Small intestine (tissue), 7 donors: ENCODE results near the gene PF4V1. TPM values are rescaled to one million over a fixed set of nuclear protein-coding genes. Genes with fewer than 3 reads are reported as not detected.

Experiments used
- DNase-seq, 2 donors: peaks; one replicate each; pipeline versions ENCODE4 v3.0.0 to v3.0.0-alpha.2; 2013
- FAIRE-seq: peaks from 2 replicates; lab custom pipeline; 2012; peaks lifted over from hg19 to GRCh38; lab: Jason Lieb, UNC
- H3K27ac ChIP-seq, 3 donors: one replicate each; pipeline ENCODE4 v1.5.1; 2013; ENCODE audit warnings: low read length in 2 of 3, mild to moderate bottlenecking in 2 of 3, control low read depth in 1 of 3, inconsistent platforms in 1 of 3, low read depth in 1 of 3, moderate library complexity in 1 of 3
- H3K27me3 ChIP-seq, 3 donors: one replicate each; pipeline ENCODE4 v1.6.1; 2013; ENCODE audit warnings: low read length in 3 of 3, inconsistent platforms in 1 of 3; ENCODE audit not compliant: control insufficient read depth in 3 of 3, insufficient read depth in 3 of 3
- H3K36me3 ChIP-seq, 3 donors: one replicate each; pipeline ENCODE4 v1.6.1; 2013; ENCODE audit warnings: low read length in 3 of 3, inconsistent platforms in 1 of 3, low read depth in 1 of 3, mild to moderate bottlenecking in 1 of 3, moderate library complexity in 1 of 3; ENCODE audit not compliant: control insufficient read depth in 3 of 3, insufficient read depth in 2 of 3
- H3K4me1 ChIP-seq, 3 donors: one replicate each; pipeline ENCODE4 v1.6.1; 2013; ENCODE audit warnings: low read length in 2 of 3, inconsistent platforms in 1 of 3, low read depth in 1 of 3, mild to moderate bottlenecking in 1 of 3, moderate library complexity in 1 of 3; ENCODE audit not compliant: control insufficient read depth in 3 of 3, insufficient read depth in 2 of 3
- H3K4me3 ChIP-seq, 3 donors: one replicate each; pipeline ENCODE4 v1.5.1; 2013; ENCODE audit warnings: low read length in 3 of 3, control low read depth in 1 of 3, inconsistent platforms in 1 of 3, low read depth in 1 of 3, mild to moderate bottlenecking in 1 of 3, moderate library complexity in 1 of 3
- H3K9me3 ChIP-seq, 2 donors: one replicate each; pipeline ENCODE4 v1.6.1; 2013; ENCODE audit warnings: low read depth in 1 of 2, low read length in 1 of 2; ENCODE audit not compliant: control insufficient read depth in 2 of 2, insufficient read depth in 1 of 2
- WGBS, 3 donors: extraction: QIAGEN DNeasy Blood & Tissue Kit; methylation state at CpG; one replicate each; pipeline ENCODE4 v1.1.7; 2013; 5-methylcytosine and 5-hydroxymethylcytosine counted together
- polyA plus RNA-seq, 4 donors: library from polyadenylated mRNA; stranded (reverse) in 3 of 4; unstranded in 1 of 4; fragments of 200-250 nt in 3 of 4; fragments of 120-200 nt in 1 of 4; gene quantifications; one replicate each; pipeline versions ENCODE4 v1.2.1 to v1.2.3, GENCODE V29; 2013
- donor health status: healthy with polysubstance abuse.
- donor health status: control.
- donor health status: control.
- donor health status: Bipolar disorder and iron deficiency.
- donor health status: healthy.

PF4V1 gene
- polyA plus RNA-seq, 4 donors = 0.32 TPM; not detected in 3

DNA sequence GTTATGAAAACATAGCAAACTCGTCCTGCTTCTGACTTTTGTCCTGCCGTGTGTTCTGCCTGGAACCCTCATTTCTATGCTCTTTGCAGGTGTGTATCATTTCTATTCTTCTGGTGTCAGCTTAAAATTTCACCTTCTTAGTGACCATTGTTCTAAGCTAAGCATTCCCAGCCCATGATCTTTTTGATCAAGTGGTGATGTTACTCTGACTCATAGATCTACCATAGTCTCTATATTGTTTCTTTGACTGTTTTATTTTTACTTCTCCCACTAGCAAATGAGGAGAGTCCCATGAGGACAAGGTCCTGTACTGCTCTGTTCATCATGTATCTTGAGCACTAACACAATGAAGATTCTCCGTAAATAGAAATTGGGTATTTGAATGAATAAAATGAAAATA lies 30.7 kb upstream of the PF4V1 start:
- Histone ChIP-seq H3K9me3 (no peaks in the 10 kb centered on the region), H3K36me3 (no peaks in the 10 kb centered on the region), H3K4me3 (no peak overlapping the region), H3K4me1 (no peaks in the 10 kb centered on the region), H3K27ac (no peak overlapping the region), H3K27me3 (no peaks in the 10 kb centered on the region)
- FAIRE-seq (no peak), DNase-seq (no peak)
- WGBS, 3 donors = 76 to 79% (median 77%) methylated on average over 3 of the region's 3 CpGs

DNA sequence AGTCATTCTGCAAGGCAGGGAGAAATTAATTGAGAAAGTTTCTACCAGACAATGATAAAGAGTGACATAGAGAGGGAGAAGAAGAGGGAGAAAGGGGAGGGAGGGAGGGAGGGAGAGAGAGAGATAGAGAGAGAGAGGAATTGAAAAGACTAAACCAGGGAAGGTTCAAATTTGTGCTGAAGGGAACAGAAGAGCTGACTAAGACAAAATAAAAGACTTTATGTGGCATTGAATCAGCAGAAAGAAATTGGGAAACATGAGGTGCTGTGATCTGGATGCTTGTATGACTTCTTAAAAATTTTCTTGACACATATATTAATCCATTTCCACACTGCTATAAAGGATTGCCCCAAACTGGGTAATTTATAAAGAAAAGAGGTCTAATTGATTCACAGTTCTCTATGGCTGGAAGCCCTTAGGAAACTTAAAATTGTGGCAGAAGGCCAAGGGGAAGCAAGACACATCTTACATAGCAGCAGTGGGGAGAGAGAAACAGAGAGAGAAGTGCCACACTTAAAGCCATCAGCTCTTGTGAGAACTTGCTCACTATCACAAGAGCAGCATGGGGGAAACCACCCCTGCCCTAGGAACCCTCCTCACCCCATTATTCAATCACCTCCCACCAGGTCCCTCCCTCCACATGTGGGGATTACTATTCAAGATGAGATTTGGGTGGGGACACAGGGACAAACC lies 30.1 kb upstream of the PF4V1 start:
- H3K27ac ChIP-seq = no peak overlapping the region
- no peaks in the 10 kb centered on the region for H3K36me3 ChIP-seq
- no peaks in the 10 kb centered on the region for H3K4me1 ChIP-seq
- DNase-seq = no peak
- no peaks in the 10 kb centered on the region for H3K27me3 ChIP-seq
- FAIRE-seq = no peak
- H3K4me3 ChIP-seq = no peak overlapping the region
- H3K9me3 ChIP-seq = no peaks in the 10 kb centered on the region

- Histone ChIP-seq H3K36me3 (no peaks in the 10 kb centered on the region), H3K4me1 (no peaks in the 10 kb centered on the region), H3K27me3 (no peaks in the 10 kb centered on the region), H3K27ac (no peak overlapping the region), H3K4me3 (no peak overlapping the region), H3K9me3 (no peaks in the 10 kb centered on the region)
- DNase-seq = no peak
- no peak for FAIRE-seq
Measured at GRCh38 chr4:73823760-73824159, 29.3 kb upstream of the PF4V1 start.

- H3K36me3 ChIP-seq = no peaks in the 10 kb centered on the region
- H3K4me1 ChIP-seq = no peaks in the 10 kb centered on the region
- no peak overlapping the region for H3K27ac ChIP-seq
- WGBS, 3 donors = 59 to 82% (median 64%) methylated on average over 3 of the region's 3 CpGs
- no peak overlapping the region for H3K4me3 ChIP-seq
- H3K9me3 ChIP-seq = no peaks in the 10 kb centered on the region
- no peak for DNase-seq
- H3K27me3 ChIP-seq = no peaks in the 10 kb centered on the region
- FAIRE-seq = no peak
Measured at GRCh38 chr4:73828956-73829355, 24.1 kb upstream of the PF4V1 start.

DNA sequence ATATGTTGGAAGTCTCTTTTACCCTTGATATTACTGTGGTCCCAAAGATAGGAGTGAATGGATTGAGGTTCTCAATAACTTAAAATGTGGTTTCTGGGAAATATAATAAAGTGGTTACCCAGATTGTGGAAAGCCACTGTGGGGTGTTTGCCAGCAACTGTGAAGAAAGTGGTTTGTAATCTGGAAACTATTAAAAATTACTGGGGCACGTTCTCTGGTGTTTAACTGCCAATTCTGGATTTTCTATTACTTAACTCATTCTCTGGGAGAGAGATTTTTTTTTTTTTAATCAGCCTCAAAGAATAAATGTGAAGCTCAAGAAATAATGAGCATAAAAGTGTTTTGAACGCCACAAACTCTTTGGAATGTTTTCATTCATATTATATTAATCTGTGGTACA lies 21.5 kb upstream of the PF4V1 start:
- DNase-seq (no peak), FAIRE-seq (no peak)
- Histone ChIP-seq H3K9me3 (no peaks in the 10 kb centered on the region), H3K27ac (no peak overlapping the region), H3K4me1 (no peaks in the 10 kb centered on the region), H3K4me3 (no peak overlapping the region), H3K27me3 (peaks cover 0 to 5% (median 0%) of the 10 kb centered on the region in 3 donors), H3K36me3 (no peaks in the 10 kb centered on the region)
- WGBS, 3 donors = 66 to 73% (median 69%) methylated on average over 2 of the region's 2 CpGs

- Histone ChIP-seq H3K36me3 (no peaks in the 10 kb centered on the region), H3K4me1 (no peaks in the 10 kb centered on the region), H3K27me3 (peaks cover 0 to 13% (median 4%) of the 10 kb centered on the region in 3 donors), H3K9me3 (no peaks in the 10 kb centered on the region), H3K4me3 (no peak overlapping the region), H3K27ac (no peak overlapping the region)
- no peak for FAIRE-seq
- WGBS, 3 donors = 58 to 83% (median 68%) methylated on average over 1 of the region's 1 CpG
- no peak for DNase-seq
Measured at GRCh38 chr4:73832651-73833237, 20.4 kb upstream of the PF4V1 start.

DNA sequence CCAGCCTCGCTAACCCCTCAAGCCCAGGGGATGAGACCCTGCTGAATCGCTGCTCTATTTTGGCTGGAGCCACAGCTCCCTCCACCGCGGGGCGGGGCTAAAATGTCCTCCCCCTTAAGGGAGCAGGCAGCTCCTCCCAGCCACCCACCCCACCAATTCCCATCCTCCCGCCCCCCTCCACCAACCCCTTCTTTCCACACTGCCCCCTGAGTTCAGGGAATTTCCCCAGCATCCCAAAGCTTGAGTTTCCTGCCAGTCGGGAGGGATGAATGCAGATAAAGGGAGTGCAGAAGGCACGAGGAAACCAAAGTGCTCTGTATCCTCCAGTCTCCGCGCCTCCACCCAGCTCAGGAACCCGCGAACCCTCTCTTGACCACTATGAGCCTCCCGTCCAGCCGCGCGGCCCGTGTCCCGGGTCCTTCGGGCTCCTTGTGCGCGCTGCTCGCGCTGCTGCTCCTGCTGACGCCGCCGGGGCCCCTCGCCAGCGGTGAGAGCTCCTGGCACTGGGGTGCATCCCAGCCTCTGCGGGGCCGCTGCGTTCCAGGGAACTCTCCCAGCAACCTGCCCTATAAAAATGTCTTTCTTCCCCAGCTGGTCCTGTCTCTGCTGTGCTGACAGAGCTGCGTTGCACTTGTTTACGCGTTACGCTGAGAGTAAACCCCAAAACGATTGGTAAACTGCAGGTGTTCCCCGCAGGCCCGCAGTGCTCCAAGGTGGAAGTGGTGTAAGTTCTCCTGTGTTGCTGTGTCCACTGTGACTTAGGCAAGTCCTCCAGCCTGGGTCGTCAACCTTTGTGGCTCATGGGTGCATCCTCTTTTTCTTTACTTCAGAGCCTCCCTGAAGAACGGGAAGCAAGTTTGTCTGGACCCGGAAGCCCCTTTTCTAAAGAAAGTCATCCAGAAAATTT lies 16.5 kb upstream of the PF4V1 start, which contains the start of gene CXCL6:
CXCL6 (plus strand) TSS at position 306 of the 907 bp plus-strand sequence; CDS start at position 379, 73 bp downstream.
- Histone ChIP-seq H3K9me3 (no peaks in the 10 kb centered on the region), H3K4me1 (no peaks in the 10 kb centered on the region), H3K27me3 (peaks cover 0 to 13% (median 4%) of the 10 kb centered on the region in 3 donors), H3K4me3 (peak within 1 kb of the TSS in 2 of 3 donors; percentile 12 to 19), H3K36me3 (no peaks in the 10 kb centered on the region), H3K27ac (peak within 1 kb of the TSS in 1 of 3 donors; percentile 32)
- DNase-seq (peak in 1 of 2 donors; percentile 30), FAIRE-seq (no peak)
- WGBS, 3 donors = 5 to 8% (median 7%) methylated on average over 38 to 41 of the region's 41 CpGs

DNA sequence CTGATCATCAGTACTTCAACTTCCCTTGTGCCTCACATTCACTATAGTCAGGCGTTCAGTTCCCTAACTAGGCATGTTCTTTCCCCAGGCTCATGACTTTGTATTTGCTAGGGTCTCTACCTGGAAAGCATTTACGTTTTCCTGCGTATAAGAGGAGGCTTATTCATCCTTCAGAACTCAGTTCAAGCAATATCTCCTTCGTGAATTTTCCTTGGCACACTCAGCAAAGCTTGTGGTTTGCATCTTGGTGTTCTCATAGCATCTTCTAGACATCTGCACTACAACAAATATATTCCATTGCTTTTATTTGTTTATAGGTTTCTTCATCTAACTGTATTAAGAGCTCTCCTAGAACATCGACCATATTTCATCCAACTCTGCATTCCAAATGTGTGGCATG lies 14.0 kb upstream of the PF4V1 start:
- no peak overlapping the region for H3K27ac ChIP-seq
- 75 to 84% (median 80%) methylated on average over 5 of the region's 5 CpGs for WGBS, 3 donors
- H3K4me3 ChIP-seq = no peak overlapping the region
- no peak for DNase-seq
- no peaks in the 10 kb centered on the region for H3K4me1 ChIP-seq
- H3K9me3 ChIP-seq = no peaks in the 10 kb centered on the region
- H3K27me3 ChIP-seq = peaks cover 0 to 13% (median 4%) of the 10 kb centered on the region in 3 donors
- no peaks in the 10 kb centered on the region for H3K36me3 ChIP-seq
- FAIRE-seq = no peak
